ENCODE results near the gene VAT1L. TPM values are rescaled to one million over a fixed set of nuclear protein-coding genes. Genes with fewer than 3 reads are reported as not detected.

Gene VAT1L
- total and polyA plus RNA-seq, 2 donors (not counting 3 experiments of a cell fraction or from before 2014, with no cell fraction given): 0.46 to 1.5 TPM

DNA sequence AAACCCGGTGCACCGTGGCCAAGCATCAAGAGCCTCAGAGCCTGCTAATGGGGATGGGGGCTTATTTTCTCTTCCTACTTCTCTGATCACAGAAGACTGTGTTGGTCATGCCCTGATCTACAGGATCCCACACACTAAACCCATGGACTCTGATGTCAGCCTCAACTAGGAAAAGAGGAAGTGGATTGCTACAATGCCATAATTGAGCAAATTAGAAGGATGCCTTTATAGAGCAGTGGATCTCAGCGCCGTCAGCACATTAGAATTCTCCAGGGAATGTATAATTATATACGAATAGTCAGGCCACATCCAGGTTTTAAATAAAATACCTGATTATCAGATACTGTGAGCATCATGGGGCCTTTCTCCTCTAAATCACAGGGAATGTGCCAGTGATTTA lies 64.8 kb downstream of the VAT1L start:
- H3K36me3 ChIP-seq (ENCODE audit: control insufficient read depth in 2 of 2, extremely low read depth in 1 of 2, insufficient read depth in 2 of 2, low read length in 2 of 2): no peaks in the 10 kb centered on the region
- intact Hi-C loops (cut with micrococcal nuclease): no loop called here
- H3K9me3 ChIP-seq (replicated peaks; ENCODE audit: control insufficient read depth, insufficient read depth, low read length): no peaks in the 10 kb centered on the region
- ChIA-PET POLR2A (no interaction called here), CTCF (interaction anchor here (1.3 kb wide), 1 partner anchor 19 kb away, joined by 4 read pairs; no protein-coding TSS in a partner anchor)
- DNase-seq (ENCODE audit: low read depth, low spot score): no peak
- no peak for FAIRE-seq
- dilution Hi-C loops (cut with MboI; ENCODE audit: extremely low pct_ligation_motif_present, low sequenced_read_pairs): no loop called here
- BruUV-seq (replicated peaks): no TSS peak
- no peaks in the 10 kb centered on the region for H3K9me1 ChIP-seq (replicated peaks; ENCODE audit: control insufficient read depth, extremely low read depth, insufficient read depth, low read length)
- H3K4me3 ChIP-seq (replicated peaks in 1 of 3; ENCODE audit: insufficient read depth in 1 of 3, low read depth in 1 of 3, low read length in 3 of 3): no peak overlapping the region
- H3K9ac ChIP-seq (replicated peaks; ENCODE audit: extremely low read depth, insufficient read depth, low read length): no peak overlapping the region
- H3K4me1 ChIP-seq (ENCODE audit: control insufficient read depth, extremely low read depth, insufficient read depth, low read length): no peaks in the 10 kb centered on the region
- TF ChIP-seq POLR2A (IDR thresholded peaks at IDR 0.05; ENCODE audit: low read depth, low read length): no peak
- TF ChIP-seq GATA2 (IDR thresholded peaks at IDR 0.05; ENCODE audit: insufficient read depth, insufficient read length, low read depth, low read length): no peak
- TF ChIP-seq JUN (IDR thresholded peaks at IDR 0.05; ENCODE audit: borderline replicate concordance, insufficient read depth, insufficient read length, low read depth): no peak
- TF ChIP-seq MAX (IDR thresholded peaks at IDR 0.05; ENCODE audit: insufficient read depth, insufficient read length): no peak
- TF ChIP-seq FOS (IDR thresholded peaks at IDR 0.05; ENCODE audit: borderline replicate concordance, insufficient read depth, low read length): no peak
- no peak for TF ChIP-seq POLR2AphosphoS5 (IDR thresholded peaks at IDR 0.05; ENCODE audit: insufficient read depth, low read depth, low read length)
- TF ChIP-seq CTCF (IDR thresholded peaks at IDR 0.05; ENCODE audit: extremely low read depth in 1 of 2, insufficient read depth in 1 of 2, low read depth in 1 of 2, low read length in 2 of 2): no peak
- no peak for TF ChIP-seq EZH2 (IDR thresholded peaks at IDR 0.05; ENCODE audit: borderline replicate concordance, low read depth, low read length, severe bottlenecking)
- no peak for TF ChIP-seq MYC (IDR thresholded peaks at IDR 0.05; ENCODE audit: low read depth, low read length)
- no peak overlapping the region for H2AFZ ChIP-seq (ENCODE audit: low read depth, low read length)
- no peak overlapping the region for H3K27ac ChIP-seq (ENCODE audit: insufficient read depth, low read depth, low read length)
- no peaks in the 10 kb centered on the region for H3K79me2 ChIP-seq (ENCODE audit: control insufficient read depth, insufficient read depth, low read length)
- H4K20me1 ChIP-seq (replicated peaks; ENCODE audit: control insufficient read depth, extremely low read depth, insufficient read depth, low read length): no peaks in the 10 kb centered on the region
- H3K27me3 ChIP-seq (ENCODE audit: control insufficient read depth in 2 of 2, insufficient read depth in 2 of 2, low read length in 2 of 2): peaks cover 4 to 6% of the 10 kb centered on the region in 2 experiments
- H3K4me2 ChIP-seq (ENCODE audit: insufficient read depth, low read length): no peak overlapping the region
